Fibroblast of skin of right quadriceps (primary cell): ENCODE results near the gene CAMTA1.

ENCODE experiments used
- DNase-seq: peaks from one replicate; pipeline ENCODE4 v3.0.0-alpha.2; 2013

The CAMTA1 gene

GRCh38 chr1:7177438-7178146, 392.3 kb downstream of the CAMTA1 start:
- no peak for DNase-seq

- no peak for DNase-seq
These were observed 393.1 kb downstream of the CAMTA1 start for GRCh38 chr1:7178336-7178735.

- DNase-seq, result no peak
These were observed 393.5 kb downstream of the CAMTA1 start for GRCh38 chr1:7178741-7179140.

GRCh38 chr1:7185721-7186120, 400.5 kb downstream of the CAMTA1 start:
- DNase-seq, result no peak

DNA sequence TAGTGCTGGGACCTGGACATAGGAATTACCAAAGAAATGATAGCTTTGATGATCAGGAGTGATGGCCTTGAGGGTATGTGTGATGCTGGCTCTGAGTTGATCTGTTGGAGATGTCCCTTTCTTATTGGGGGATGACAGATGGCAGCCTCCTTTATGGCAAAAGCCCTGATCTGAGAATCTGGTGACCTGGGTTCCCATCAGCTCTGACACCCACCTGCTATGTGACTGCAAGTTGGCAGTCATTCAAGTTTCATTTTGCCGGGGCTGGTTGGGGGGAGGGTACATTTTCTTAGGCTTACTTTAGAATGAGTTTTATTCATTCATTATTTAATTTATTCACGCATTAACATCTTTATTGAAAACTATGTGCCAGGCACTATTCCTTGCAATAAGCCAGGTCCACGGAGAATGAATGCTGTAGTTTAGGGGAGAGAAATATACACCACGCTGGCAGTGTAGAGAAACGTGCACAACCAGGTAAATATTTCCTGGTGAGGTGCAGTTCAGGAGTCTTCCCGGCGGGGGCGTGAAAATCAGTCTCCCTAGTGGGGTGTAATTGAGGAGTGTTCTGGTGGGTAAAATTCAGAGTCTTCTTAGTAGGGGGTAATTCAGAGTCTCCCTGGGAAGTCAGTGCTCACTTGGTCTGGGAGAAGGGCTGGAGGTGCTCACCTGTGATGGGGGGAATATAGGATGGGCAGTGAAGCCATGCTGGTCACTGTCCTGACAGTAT, 401.3 kb downstream of the CAMTA1 start:
- DNase-seq, result no peak

- no peak for DNase-seq
These were observed 401.8 kb downstream of the CAMTA1 start for GRCh38 chr1:7187112-7187493.

- no peak for DNase-seq
These were observed 405.0 kb downstream of the CAMTA1 start for GRCh38 chr1:7190261-7190660.

GRCh38 chr1:7192453-7192852, 407.2 kb downstream of the CAMTA1 start:
- DNase-seq, result no peak

DNA sequence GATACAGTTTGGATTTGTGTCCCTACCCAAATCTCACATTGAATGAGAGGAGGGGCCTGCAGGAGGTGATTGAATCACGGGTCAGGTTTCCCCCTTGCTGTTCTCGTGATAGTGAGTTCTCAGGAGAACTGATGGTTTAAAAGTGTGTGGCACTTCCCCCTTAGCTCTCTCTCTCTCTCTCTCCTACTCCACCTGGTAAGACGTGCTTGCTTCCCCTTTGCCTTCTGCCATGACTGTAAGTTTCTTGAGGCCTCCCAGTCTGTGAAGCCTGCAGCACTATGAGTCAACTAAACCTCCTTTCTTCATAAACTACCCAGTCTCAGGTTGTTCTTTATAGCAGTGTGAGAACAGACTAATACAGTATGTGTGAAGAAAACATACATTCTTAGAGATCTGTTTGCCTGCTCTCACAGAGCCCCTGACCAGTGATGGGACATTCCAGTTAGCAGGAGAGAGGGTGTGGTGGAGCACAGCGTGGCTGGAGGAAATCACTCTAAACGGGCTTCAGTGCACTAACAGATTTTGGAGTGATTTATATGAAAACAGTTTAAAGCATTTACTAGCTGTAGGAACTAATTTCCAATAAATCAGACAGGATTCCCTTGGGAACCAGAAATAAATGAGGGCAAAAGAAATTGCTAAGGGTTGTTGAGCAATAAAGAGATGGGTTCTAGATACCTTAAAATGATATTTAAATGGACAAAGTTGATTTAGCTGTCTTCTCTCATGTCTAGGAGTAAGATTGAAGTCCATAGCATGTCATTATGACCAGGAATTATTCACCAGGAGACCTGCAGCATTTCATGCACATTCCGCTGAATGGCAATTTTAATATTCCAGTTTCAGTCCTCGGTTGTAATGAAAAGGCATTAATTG, 411.0 kb downstream of the CAMTA1 start:
- no peak for DNase-seq

GRCh38 chr1:7198664-7199063, 413.4 kb downstream of the CAMTA1 start:
- DNase-seq, result no peak

DNA sequence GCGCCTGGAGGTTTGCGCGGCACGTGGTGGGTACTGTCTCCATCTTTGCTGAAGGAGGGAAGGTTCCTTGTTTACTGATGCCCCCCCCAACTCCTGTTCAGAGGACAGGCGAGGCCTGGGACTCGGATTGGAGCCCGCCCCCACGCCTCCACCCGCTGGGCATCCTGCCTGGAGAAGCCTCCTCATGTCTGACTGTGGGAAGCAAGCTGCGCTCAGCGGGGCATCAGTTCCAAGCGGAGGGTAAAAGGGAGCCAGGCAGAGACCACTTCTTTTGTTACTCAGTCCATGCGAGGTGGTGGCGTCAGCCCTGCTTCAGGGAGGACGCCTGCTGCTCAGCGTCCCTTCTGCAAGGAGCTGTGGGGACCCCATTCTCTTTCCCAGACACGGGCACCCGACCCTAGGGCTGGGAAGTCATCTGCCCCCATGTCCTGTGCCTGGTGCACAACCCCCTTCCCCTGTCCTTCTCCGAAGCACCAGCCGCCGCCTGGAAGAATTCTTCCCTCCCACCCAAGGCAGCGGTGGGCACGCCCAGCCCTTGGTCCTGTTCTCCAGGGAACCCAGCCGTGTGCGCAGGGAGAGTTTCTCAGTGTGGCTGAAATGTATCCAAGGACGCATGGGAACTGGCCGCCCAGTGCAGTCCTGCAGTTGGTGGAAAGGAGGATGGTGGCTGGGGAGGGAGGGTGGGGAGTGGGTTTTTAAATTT, 414.0 kb downstream of the CAMTA1 start:
- no peak for DNase-seq

- DNase-seq, result peak; percentile 56
These were observed 422.8 kb downstream of the CAMTA1 start for GRCh38 chr1:7207875-7208646.

GRCh38 chr1:7208647-7209180, 423.5 kb downstream of the CAMTA1 start:
- no peak for DNase-seq

GRCh38 chr1:7209336-7209735, 424.1 kb downstream of the CAMTA1 start:
- DNase-seq, result no peak

DNA sequence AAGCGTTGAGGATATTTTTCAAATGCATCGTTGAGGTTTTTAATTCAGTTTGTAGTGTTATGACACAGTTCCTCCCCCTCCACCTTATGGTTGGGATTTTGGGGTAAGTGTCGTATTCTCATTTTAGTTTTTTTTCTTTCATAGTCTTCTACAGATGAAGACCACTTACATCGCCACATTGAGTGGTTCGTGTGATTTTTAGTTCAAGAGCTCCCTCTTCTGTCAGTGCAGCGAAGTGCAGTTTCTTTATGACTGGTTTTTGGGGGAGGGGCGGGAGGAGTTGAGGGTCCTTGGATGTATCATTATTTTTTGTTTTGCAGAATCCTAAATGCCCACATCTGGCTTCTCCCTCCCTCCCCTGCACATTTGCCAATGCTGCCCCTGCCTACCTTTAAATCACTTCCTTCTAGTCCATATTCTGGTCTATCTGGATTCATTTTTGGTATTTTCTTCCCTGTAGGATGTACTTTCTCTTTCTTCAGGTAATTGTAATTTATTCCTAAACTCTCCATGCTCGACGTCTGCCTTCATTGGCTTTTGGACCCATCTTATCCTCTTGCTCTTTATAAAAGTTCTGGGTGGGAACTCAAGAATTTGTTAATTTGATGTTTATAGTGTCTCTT, 433.1 kb downstream of the CAMTA1 start:
- peak; percentile 61 for DNase-seq

DNA sequence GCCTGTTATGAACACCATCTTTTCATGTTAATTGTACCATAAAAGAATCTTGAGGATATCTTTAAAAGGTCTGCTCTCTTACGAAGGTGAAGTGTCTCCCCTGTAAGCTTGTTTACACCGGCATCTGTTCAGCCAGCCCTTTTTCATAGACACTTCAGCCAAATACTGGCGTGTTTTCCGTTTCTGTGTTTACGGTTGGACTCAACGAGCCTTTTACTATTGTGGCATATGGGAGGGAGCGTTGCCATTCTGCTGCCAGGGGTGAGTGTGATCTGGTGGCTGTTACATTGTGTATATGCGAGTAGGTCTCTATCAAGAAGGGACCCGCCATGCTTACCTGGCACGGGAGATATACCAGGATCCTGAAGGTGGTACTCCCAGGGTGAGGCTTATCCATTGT, 433.8 kb downstream of the CAMTA1 start:
- DNase-seq, result no peak

GRCh38 chr1:7220007-7220406, 434.8 kb downstream of the CAMTA1 start:
- DNase-seq, result peak; percentile 91

- no peak for DNase-seq
These were observed 435.5 kb downstream of the CAMTA1 start for GRCh38 chr1:7220712-7221252.

- peak; percentile 41 for DNase-seq
These were observed 436.8 kb downstream of the CAMTA1 start for GRCh38 chr1:7221826-7222694.

DNA sequence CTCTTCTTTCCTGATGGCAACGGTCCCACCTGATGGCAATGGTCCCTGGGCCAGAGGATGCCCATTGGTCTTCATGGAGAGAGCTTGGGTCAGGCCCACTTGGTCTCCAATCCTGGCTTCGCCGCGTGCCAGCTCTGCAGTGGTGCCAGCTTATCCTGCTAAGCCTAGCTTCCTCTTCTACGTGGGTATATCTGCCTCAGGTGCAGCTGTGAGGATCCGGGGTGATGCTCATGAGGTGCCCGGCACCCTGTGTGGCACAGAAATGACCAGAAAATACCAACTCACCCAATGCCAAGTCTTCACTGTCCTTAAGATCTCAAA, 437.4 kb downstream of the CAMTA1 start:
- no peak for DNase-seq
